Activated CD8-positive, alpha-beta memory T cell treated with anti-CD3 and anti-CD28 coated beads for 4 hours (primary cell): ENCODE measurements around the gene KDM4D.
A peak's percentile ranks its signal among the peaks of the same experiment; 100 is the strongest.
"Not testable (repeated sequence)": the region's sequence is repeated elsewhere in the genome, so short reads cannot be mapped to it uniquely, and the experiment has no call there.

Experiments used
- DNase-seq, 2 donors: peaks; one replicate each; pipeline ENCODE4 v3.0.0-alpha.2; 2020; ENCODE audit warnings: low read depth in 2 of 2

The KDM4D gene

GRCh38 chr11:94973099-94973968, at the start of gene KDM4D, which contains the start of gene CWC15:
KDM4D (plus strand) TSS chr11:94973709; CDS start chr11:94997373, 23,664 bp downstream.
CWC15 (minus strand) TSS chr11:94973556; CDS start chr11:94972185, 1,371 bp downstream.
- peak; percentile 89 to 93 for DNase-seq

GRCh38 chr11:94924171-94924572, 49.3 kb upstream of the KDM4D start:
- no peak for DNase-seq

GRCh38 chr11:94924612-94925011, 48.9 kb upstream of the KDM4D start:
- DNase-seq = no peak

- DNase-seq = no peak
Measured at GRCh38 chr11:94925422-94926270, 47.9 kb upstream of the KDM4D start.

- no peak for DNase-seq
Measured at GRCh38 chr11:94926271-94926625, 47.3 kb upstream of the KDM4D start.

GRCh38 chr11:94926698-94927237, 46.7 kb upstream of the KDM4D start:
- DNase-seq = no peak

- DNase-seq = no peak
Measured at GRCh38 chr11:94928117-94928990, 45.2 kb upstream of the KDM4D start.

GRCh38 chr11:94932072-94932471, 41.4 kb upstream of the KDM4D start:
- not testable (repeated sequence) for DNase-seq

- no peak for DNase-seq
Measured at GRCh38 chr11:94932503-94932902, 41.0 kb upstream of the KDM4D start.

- no peak for DNase-seq
Measured at GRCh38 chr11:94933223-94934130, 40.0 kb upstream of the KDM4D start.

GRCh38 chr11:94934362-94934761, 39.1 kb upstream of the KDM4D start:
- DNase-seq = no peak

GRCh38 chr11:94934846-94935245, 38.7 kb upstream of the KDM4D start:
- no peak for DNase-seq

GRCh38 chr11:94938095-94939055, 35.1 kb upstream of the KDM4D start:
- DNase-seq = no peak

GRCh38 chr11:94939346-94939745, 34.2 kb upstream of the KDM4D start:
- DNase-seq = no peak

- no peak for DNase-seq
Measured at GRCh38 chr11:94941131-94941530, 32.4 kb upstream of the KDM4D start.

- no peak for DNase-seq
Measured at GRCh38 chr11:94946812-94947211, 26.7 kb upstream of the KDM4D start.

- no peak for DNase-seq
Measured at GRCh38 chr11:94948070-94948617, 25.4 kb upstream of the KDM4D start.

- DNase-seq = no peak
Measured at GRCh38 chr11:94954753-94955152, 18.8 kb upstream of the KDM4D start.

- DNase-seq = no peak
Measured at GRCh38 chr11:94956963-94957362, 16.5 kb upstream of the KDM4D start.
